ENCODE measurements around the gene NCKAP5.

- TF ChIP-seq, protein P1, sequence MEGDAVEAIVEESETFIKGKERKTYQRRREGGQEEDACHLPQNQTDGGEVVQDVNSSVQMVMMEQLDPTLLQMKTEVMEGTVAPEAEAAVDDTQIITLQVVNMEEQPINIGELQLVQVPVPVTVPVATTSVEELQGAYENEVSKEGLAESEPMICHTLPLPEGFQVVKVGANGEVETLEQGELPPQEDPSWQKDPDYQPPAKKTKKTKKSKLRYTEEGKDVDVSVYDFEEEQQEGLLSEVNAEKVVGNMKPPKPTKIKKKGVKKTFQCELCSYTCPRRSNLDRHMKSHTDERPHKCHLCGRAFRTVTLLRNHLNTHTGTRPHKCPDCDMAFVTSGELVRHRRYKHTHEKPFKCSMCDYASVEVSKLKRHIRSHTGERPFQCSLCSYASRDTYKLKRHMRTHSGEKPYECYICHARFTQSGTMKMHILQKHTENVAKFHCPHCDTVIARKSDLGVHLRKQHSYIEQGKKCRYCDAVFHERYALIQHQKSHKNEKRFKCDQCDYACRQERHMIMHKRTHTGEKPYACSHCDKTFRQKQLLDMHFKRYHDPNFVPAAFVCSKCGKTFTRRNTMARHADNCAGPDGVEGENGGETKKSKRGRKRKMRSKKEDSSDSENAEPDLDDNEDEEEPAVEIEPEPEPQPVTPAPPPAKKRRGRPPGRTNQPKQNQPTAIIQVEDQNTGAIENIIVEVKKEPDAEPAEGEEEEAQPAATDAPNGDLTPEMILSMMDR (IDR thresholded peaks at IDR 0.05 in 8 of 11, conservative IDR thresholded peaks at IDR 0.05 in 3 of 11), result no peak
- TF ChIP-seq POLR2AphosphoS5 (IDR thresholded peaks at IDR 0.05), result no peak
Observed at GRCh38 chr2:133097666-133098065, 470.6 kb downstream of the NCKAP5 start.

All from spleen (tissue), 7 donors.